C4-2B (cell line): ENCODE measurements around the gene MAJIN.

ENCODE experiments used
- ZFX ChIP-seq: fragments of 450-650 bp; IDR thresholded peaks from 2 replicates; pipeline ENCODE4 v1.6.1; 2017
- TF ChIP-seq, protein P1 (sequence below): fragments of 450-650 bp; conservative IDR thresholded peaks from 2 replicates; pipeline ENCODE4 v1.5.1; 2017; ENCODE audit warnings: mild to moderate bottlenecking

DNA sequence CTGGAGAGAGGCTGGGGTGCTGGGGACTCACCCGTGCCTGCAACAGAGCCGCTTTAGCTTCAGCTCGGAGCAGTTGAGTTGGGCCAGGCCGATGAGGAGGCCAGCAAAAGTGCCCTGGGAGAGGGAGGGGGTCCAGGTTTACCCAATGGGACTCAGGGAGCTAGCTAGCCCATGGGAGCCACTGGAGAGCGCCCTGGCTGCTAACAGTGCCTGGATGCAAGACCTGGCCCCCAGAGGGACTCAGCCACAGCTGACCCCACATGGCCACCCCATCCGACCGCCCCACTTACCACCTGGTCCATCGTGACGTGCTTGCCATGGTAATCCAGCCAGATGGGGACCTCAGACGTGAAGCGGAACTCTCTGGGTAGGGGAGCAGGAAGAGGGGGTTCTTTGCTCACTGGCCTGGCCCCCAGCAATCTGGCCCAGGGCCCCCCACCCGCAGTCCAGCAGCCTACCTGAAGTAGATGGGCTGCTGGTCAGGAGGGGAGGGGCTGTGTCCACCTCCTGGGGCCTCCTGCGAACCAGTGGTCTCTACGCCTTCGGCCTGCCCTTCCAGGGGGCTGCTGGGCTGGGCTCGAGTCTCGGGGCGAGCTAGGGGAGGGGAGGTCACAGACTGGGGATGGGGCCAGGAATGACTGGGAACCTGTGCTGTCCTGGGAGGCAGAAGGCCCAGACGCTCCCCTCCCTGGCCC, 74.4 kb downstream of the MAJIN start:
- TF ChIP-seq, protein P1, sequence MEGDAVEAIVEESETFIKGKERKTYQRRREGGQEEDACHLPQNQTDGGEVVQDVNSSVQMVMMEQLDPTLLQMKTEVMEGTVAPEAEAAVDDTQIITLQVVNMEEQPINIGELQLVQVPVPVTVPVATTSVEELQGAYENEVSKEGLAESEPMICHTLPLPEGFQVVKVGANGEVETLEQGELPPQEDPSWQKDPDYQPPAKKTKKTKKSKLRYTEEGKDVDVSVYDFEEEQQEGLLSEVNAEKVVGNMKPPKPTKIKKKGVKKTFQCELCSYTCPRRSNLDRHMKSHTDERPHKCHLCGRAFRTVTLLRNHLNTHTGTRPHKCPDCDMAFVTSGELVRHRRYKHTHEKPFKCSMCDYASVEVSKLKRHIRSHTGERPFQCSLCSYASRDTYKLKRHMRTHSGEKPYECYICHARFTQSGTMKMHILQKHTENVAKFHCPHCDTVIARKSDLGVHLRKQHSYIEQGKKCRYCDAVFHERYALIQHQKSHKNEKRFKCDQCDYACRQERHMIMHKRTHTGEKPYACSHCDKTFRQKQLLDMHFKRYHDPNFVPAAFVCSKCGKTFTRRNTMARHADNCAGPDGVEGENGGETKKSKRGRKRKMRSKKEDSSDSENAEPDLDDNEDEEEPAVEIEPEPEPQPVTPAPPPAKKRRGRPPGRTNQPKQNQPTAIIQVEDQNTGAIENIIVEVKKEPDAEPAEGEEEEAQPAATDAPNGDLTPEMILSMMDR, result no peak
- TF ChIP-seq ZFX, result no peak
